GM12878 (cell line): Measurements from ENCODE around the gene SYNGR2. TPM values are rescaled to one million over a fixed set of nuclear protein-coding genes. Genes with fewer than 3 reads are reported as not detected.
A peak's percentile ranks its signal among the peaks of the same experiment; 100 is the strongest.

Experiments
- CBX3 ChIP-seq: fragments of 200-600 bp; sonication (generic); IDR thresholded peaks from 2 replicates; pipeline ENCODE4 v1.6.1; 2016; ENCODE audit warnings: low read depth, borderline replicate concordance
- CEBPB ChIP-seq, 2 experiments: fragments of 150-350 bp in 1 of 2; IDR thresholded peaks; 2 replicates each; pipeline ENCODE4 v1.6.1; 2012 to 2014; ENCODE audit warnings: low read depth in 2 of 2, low read length in 2 of 2, borderline replicate concordance in 1 of 2, inconsistent platforms in 1 of 2
- CHD2 ChIP-seq: IDR thresholded peaks from 2 replicates; pipeline ENCODE4 v1.6.1; 2011; ENCODE audit warnings: low read depth, low read length, improper control_type of control experiment, borderline replicate concordance
- CREB1 ChIP-seq: IDR thresholded peaks from 2 replicates; pipeline ENCODE4 v1.6.1; 2012; ENCODE audit warnings: low read depth, mild to moderate bottlenecking, inconsistent platforms
- GATAD2B ChIP-seq: fragments of 450-650 bp; conservative IDR thresholded peaks from 2 replicates; pipeline ENCODE4 v1.6.1; 2017; ENCODE audit warnings: low read depth, mild to moderate bottlenecking, moderate library complexity
- LARP7 ChIP-seq: fragments of 450-650 bp; IDR thresholded peaks from 2 replicates; pipeline ENCODE4 v1.6.1; 2017; ENCODE audit warnings: mild to moderate bottlenecking
- MXI1 ChIP-seq: fragments of 150-350 bp; IDR thresholded peaks from 2 replicates; pipeline ENCODE4 v1.6.1; 2011; ENCODE audit warnings: low read depth, mild to moderate bottlenecking, inconsistent platforms, low read length, improper control_type of control experiment
- NFXL1 ChIP-seq: fragments of 450-650 bp; IDR thresholded peaks from 2 replicates; pipeline ENCODE4 v1.6.1; 2017; ENCODE audit warnings: antibody characterized with exemption, mild to moderate bottlenecking, borderline replicate concordance
- SIN3A ChIP-seq: IDR thresholded peaks from 2 replicates; pipeline ENCODE4 v1.6.1; 2012; ENCODE audit warnings: low read depth, low read length, improper control_type of control experiment
- SP1 ChIP-seq: IDR thresholded peaks from one replicate; pipeline ENCODE4 v1.6.1; 2011; ENCODE audit warnings: low read depth, low read length
- ZNF274 ChIP-seq: IDR thresholded peaks from one replicate; pipeline ENCODE4 v1.8.0; 2011; ENCODE audit not compliant: insufficient read length, insufficient read depth
- ZSCAN29 ChIP-seq: fragments of 450-650 bp; IDR thresholded peaks from 2 replicates; pipeline ENCODE4 v1.6.1; 2017; ENCODE audit warnings: mild to moderate bottlenecking, moderate library complexity
- polyA plus RNA-seq, 11 experiments: library from polyadenylated mRNA; depleted of rRNA in 4 of 11; unstranded in 6 of 11; stranded (reverse) in 5 of 11; fragments of >200 nt; fragmentation: Nextera tagmentation in 4 of 11; fragmentation: Illumina TruSeq in 1 of 11; extraction: Ambion mirVana in 4 of 11; extraction: Trizol in 1 of 11; gene quantifications; 1 replicate in 1 of 11; 2 replicates in 10 of 11; pipeline versions ENCODE4 v1.2.1 to v1.2.3, GENCODE V29; 2011 to 2016; ENCODE audit warnings: inconsistent platforms in 2 of 11, missing spikeins in 2 of 11, low read depth in 1 of 11
- total RNA-seq, 4 experiments: library from RNA; depleted of rRNA in 3 of 4; stranded (reverse); fragments of >200 nt in 3 of 4; fragmentation: Illumina TruSeq in 1 of 4; extraction: Trizol in 1 of 4; gene quantifications; 2 replicates each; pipeline versions ENCODE4 v1.2.1 to v1.2.3, GENCODE V29; 2013 to 2021
- TF ChIP-seq, protein P1 (sequence below): fragments of 450-650 bp; IDR thresholded peaks from 2 replicates; pipeline ENCODE4 v1.6.1; 2016; ENCODE audit warnings: mild to moderate bottlenecking
- TF ChIP-seq, protein P2 (sequence below): fragments of 450-650 bp; formaldehyde crosslinking; IDR thresholded peaks from 2 replicates; pipeline ENCODE4 v1.4.0; 2022; ENCODE audit warnings: mild to moderate bottlenecking, moderate library complexity
- TF ChIP-seq, protein P3 (sequence below): IDR thresholded peaks from 2 replicates; pipeline ENCODE4 v1.6.1; 2012; ENCODE audit warnings: improper control_type of control experiment, low read depth, low read length; ENCODE audit not compliant: insufficient replicate concordance
- TF ChIP-seq, protein P4 (sequence below): IDR thresholded peaks from 2 replicates; pipeline ENCODE4 v1.6.1; 2012; ENCODE audit warnings: mild to moderate bottlenecking, low read depth, low read length

SYNGR2 gene
- total and polyA plus RNA-seq, 10 of the 15 experiments (the other 5 are each of a cell fraction or from before 2014, with no cell fraction given) = 4.4 to 529 (median 261) TPM

GRCh38 chr17:78168903-78169793 lies 767 bp downstream of the SYNGR2 start (continued):
- TF ChIP-seq, protein P1, sequence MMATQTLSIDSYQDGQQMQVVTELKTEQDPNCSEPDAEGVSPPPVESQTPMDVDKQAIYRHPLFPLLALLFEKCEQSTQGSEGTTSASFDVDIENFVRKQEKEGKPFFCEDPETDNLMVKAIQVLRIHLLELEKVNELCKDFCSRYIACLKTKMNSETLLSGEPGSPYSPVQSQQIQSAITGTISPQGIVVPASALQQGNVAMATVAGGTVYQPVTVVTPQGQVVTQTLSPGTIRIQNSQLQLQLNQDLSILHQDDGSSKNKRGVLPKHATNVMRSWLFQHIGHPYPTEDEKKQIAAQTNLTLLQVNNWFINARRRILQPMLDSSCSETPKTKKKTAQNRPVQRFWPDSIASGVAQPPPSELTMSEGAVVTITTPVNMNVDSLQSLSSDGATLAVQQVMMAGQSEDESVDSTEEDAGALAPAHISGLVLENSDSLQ = peak; percentile 75
- TF ChIP-seq CEBPB (IDR thresholded peaks at IDR 0.05; ENCODE audit: borderline replicate concordance in 1 of 2, low read depth in 2 of 2, low read length in 2 of 2) (no peak), SIN3A (no peak), GATAD2B (no peak), SP1 (no peak), MXI1 (peak; percentile 59), ZNF274 (no peak), ZSCAN29 (no peak), CBX3 (no peak), CREB1 (peak; percentile 14; the same call in 1 of the 2 replicates), LARP7 (peak; percentile 71; the same call in 1 of the 2 replicates), NFXL1 (no peak), CHD2 (no peak)
- TF ChIP-seq, protein P2, sequence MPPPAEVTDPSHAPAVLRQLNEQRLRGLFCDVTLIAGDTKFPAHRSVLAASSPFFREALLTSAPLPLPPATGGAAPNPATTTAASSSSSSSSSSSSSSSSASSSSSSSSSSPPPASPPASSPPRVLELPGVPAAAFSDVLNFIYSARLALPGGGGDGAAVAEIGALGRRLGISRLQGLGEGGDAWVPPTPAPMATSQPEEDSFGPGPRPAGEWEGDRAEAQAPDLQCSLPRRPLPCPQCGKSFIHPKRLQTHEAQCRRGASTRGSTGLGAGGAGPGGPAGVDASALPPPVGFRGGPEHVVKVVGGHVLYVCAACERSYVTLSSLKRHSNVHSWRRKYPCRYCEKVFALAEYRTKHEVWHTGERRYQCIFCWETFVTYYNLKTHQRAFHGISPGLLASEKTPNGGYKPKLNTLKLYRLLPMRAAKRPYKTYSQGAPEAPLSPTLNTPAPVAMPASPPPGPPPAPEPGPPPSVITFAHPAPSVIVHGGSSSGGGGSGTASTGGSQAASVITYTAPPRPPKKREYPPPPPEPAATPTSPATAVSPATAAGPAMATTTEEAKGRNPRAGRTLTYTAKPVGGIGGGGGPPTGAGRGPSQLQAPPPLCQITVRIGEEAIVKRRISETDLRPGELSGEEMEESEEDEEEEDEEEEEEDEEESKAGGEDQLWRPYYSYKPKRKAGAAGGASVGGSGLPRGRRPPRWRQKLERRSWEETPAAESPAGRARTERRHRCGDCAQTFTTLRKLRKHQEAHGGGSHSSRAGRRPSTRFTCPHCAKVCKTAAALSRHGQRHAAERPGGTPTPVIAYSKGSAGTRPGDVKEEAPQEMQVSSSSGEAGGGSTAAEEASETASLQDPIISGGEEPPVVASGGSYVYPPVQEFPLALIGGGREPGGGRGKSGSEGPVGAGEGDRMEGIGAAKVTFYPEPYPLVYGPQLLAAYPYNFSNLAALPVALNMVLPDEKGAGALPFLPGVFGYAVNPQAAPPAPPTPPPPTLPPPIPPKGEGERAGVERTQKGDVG (CRISPR knock-in tag) = no peak
- TF ChIP-seq, protein P3, sequence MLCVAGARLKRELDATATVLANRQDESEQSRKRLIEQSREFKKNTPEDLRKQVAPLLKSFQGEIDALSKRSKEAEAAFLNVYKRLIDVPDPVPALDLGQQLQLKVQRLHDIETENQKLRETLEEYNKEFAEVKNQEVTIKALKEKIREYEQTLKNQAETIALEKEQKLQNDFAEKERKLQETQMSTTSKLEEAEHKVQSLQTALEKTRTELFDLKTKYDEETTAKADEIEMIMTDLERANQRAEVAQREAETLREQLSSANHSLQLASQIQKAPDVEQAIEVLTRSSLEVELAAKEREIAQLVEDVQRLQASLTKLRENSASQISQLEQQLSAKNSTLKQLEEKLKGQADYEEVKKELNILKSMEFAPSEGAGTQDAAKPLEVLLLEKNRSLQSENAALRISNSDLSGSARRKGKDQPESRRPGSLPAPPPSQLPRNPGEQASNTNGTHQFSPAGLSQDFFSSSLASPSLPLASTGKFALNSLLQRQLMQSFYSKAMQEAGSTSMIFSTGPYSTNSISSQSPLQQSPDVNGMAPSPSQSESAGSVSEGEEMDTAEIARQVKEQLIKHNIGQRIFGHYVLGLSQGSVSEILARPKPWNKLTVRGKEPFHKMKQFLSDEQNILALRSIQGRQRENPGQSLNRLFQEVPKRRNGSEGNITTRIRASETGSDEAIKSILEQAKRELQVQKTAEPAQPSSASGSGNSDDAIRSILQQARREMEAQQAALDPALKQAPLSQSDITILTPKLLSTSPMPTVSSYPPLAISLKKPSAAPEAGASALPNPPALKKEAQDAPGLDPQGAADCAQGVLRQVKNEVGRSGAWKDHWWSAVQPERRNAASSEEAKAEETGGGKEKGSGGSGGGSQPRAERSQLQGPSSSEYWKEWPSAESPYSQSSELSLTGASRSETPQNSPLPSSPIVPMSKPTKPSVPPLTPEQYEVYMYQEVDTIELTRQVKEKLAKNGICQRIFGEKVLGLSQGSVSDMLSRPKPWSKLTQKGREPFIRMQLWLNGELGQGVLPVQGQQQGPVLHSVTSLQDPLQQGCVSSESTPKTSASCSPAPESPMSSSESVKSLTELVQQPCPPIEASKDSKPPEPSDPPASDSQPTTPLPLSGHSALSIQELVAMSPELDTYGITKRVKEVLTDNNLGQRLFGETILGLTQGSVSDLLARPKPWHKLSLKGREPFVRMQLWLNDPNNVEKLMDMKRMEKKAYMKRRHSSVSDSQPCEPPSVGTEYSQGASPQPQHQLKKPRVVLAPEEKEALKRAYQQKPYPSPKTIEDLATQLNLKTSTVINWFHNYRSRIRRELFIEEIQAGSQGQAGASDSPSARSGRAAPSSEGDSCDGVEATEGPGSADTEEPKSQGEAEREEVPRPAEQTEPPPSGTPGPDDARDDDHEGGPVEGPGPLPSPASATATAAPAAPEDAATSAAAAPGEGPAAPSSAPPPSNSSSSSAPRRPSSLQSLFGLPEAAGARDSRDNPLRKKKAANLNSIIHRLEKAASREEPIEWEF = no peak
- TF ChIP-seq, protein P4, sequence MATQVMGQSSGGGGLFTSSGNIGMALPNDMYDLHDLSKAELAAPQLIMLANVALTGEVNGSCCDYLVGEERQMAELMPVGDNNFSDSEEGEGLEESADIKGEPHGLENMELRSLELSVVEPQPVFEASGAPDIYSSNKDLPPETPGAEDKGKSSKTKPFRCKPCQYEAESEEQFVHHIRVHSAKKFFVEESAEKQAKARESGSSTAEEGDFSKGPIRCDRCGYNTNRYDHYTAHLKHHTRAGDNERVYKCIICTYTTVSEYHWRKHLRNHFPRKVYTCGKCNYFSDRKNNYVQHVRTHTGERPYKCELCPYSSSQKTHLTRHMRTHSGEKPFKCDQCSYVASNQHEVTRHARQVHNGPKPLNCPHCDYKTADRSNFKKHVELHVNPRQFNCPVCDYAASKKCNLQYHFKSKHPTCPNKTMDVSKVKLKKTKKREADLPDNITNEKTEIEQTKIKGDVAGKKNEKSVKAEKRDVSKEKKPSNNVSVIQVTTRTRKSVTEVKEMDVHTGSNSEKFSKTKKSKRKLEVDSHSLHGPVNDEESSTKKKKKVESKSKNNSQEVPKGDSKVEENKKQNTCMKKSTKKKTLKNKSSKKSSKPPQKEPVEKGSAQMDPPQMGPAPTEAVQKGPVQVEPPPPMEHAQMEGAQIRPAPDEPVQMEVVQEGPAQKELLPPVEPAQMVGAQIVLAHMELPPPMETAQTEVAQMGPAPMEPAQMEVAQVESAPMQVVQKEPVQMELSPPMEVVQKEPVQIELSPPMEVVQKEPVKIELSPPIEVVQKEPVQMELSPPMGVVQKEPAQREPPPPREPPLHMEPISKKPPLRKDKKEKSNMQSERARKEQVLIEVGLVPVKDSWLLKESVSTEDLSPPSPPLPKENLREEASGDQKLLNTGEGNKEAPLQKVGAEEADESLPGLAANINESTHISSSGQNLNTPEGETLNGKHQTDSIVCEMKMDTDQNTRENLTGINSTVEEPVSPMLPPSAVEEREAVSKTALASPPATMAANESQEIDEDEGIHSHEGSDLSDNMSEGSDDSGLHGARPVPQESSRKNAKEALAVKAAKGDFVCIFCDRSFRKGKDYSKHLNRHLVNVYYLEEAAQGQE = no peak
